Rectal smooth muscle tissue (tissue), 1 donor: Measurements from ENCODE around the gene ZDHHC3.

Experiments used
- H3K27ac ChIP-seq: one replicate; pipeline ENCODE4 v1.7.0; 2013; ENCODE audit warnings: low read depth, low read length, inconsistent platforms
- H3K27me3 ChIP-seq: one replicate; pipeline ENCODE4 v1.7.0; 2013; ENCODE audit warnings: low read length; ENCODE audit not compliant: control insufficient read depth, insufficient read depth
- H3K36me3 ChIP-seq: one replicate; pipeline ENCODE4 v1.7.0; 2013; ENCODE audit warnings: low read length; ENCODE audit not compliant: control insufficient read depth, insufficient read depth
- H3K4me1 ChIP-seq: one replicate; pipeline ENCODE4 v1.7.0; 2013; ENCODE audit warnings: low read length; ENCODE audit not compliant: control insufficient read depth, insufficient read depth
- H3K4me3 ChIP-seq: one replicate; pipeline ENCODE4 v1.7.0; 2013; ENCODE audit warnings: low read length
- H3K9ac ChIP-seq: one replicate; pipeline ENCODE4 v1.7.0; 2013; ENCODE audit warnings: low read length

ZDHHC3 gene

GRCh38 chr3:44914936-44915335 is 61.0 kb downstream of the ZDHHC3 start:
- no peak overlapping the region for H3K4me3 ChIP-seq
- H3K27ac ChIP-seq, result no peak overlapping the region
- no peaks in the 10 kb centered on the region for H3K36me3 ChIP-seq
- H3K4me1 ChIP-seq, result no peaks in the 10 kb centered on the region
- H3K9ac ChIP-seq, result no peak overlapping the region
- H3K27me3 ChIP-seq, result no peaks in the 10 kb centered on the region

GRCh38 chr3:44913868-44914468 is 62.0 kb downstream of the ZDHHC3 start:
- H3K36me3 ChIP-seq, result no peaks in the 10 kb centered on the region
- H3K27ac ChIP-seq, result no peak overlapping the region
- H3K4me3 ChIP-seq, result no peak overlapping the region
- H3K4me1 ChIP-seq, result no peaks in the 10 kb centered on the region
- no peak overlapping the region for H3K9ac ChIP-seq
- no peaks in the 10 kb centered on the region for H3K27me3 ChIP-seq

- no peaks in the 10 kb centered on the region for H3K27me3 ChIP-seq
- H3K36me3 ChIP-seq, result no peaks in the 10 kb centered on the region
- no peak overlapping the region for H3K27ac ChIP-seq
- H3K4me1 ChIP-seq, result no peaks in the 10 kb centered on the region
- no peak overlapping the region for H3K4me3 ChIP-seq
- no peak overlapping the region for H3K9ac ChIP-seq
These were observed 65.3 kb downstream of the ZDHHC3 start for GRCh38 chr3:44910693-44911092.

GRCh38 chr3:44909063-44909462 is 66.9 kb downstream of the ZDHHC3 start:
- Histone ChIP-seq H3K4me3 (no peak overlapping the region), H3K36me3 (no peaks in the 10 kb centered on the region), H3K27ac (no peak overlapping the region), H3K27me3 (no peaks in the 10 kb centered on the region), H3K9ac (no peak overlapping the region), H3K4me1 (no peaks in the 10 kb centered on the region)

GRCh38 chr3:44907612-44908011 is 68.4 kb downstream of the ZDHHC3 start:
- Histone ChIP-seq H3K9ac (no peak overlapping the region), H3K36me3 (no peaks in the 10 kb centered on the region), H3K4me3 (no peak overlapping the region), H3K27ac (no peak overlapping the region), H3K4me1 (no peaks in the 10 kb centered on the region), H3K27me3 (no peaks in the 10 kb centered on the region)

- Histone ChIP-seq H3K4me1 (no peaks in the 10 kb centered on the region), H3K27me3 (no peaks in the 10 kb centered on the region), H3K9ac (no peak overlapping the region), H3K36me3 (no peaks in the 10 kb centered on the region), H3K27ac (no peak overlapping the region), H3K4me3 (no peak overlapping the region)
These were observed 69.0 kb downstream of the ZDHHC3 start for GRCh38 chr3:44906997-44907396.

- Histone ChIP-seq H3K27me3 (no peaks in the 10 kb centered on the region), H3K9ac (no peak overlapping the region), H3K4me3 (no peak overlapping the region), H3K27ac (no peak overlapping the region), H3K4me1 (no peaks in the 10 kb centered on the region), H3K36me3 (no peaks in the 10 kb centered on the region)
These were observed 70.4 kb downstream of the ZDHHC3 start for GRCh38 chr3:44905446-44906157.

GRCh38 chr3:44903751-44904150 is 72.2 kb downstream of the ZDHHC3 start:
- H3K4me3 ChIP-seq, result no peak overlapping the region
- no peak overlapping the region for H3K27ac ChIP-seq
- H3K27me3 ChIP-seq, result no peaks in the 10 kb centered on the region
- H3K36me3 ChIP-seq, result no peaks in the 10 kb centered on the region
- H3K4me1 ChIP-seq, result no peaks in the 10 kb centered on the region
- no peak overlapping the region for H3K9ac ChIP-seq

- H3K36me3 ChIP-seq, result no peaks in the 10 kb centered on the region
- H3K4me3 ChIP-seq, result no peak overlapping the region
- no peak overlapping the region for H3K9ac ChIP-seq
- no peaks in the 10 kb centered on the region for H3K27me3 ChIP-seq
- H3K27ac ChIP-seq, result no peak overlapping the region
- H3K4me1 ChIP-seq, result no peaks in the 10 kb centered on the region
These were observed 72.7 kb downstream of the ZDHHC3 start for GRCh38 chr3:44903314-44903713.

GRCh38 chr3:44902628-44903027 is 73.3 kb downstream of the ZDHHC3 start:
- Histone ChIP-seq H3K4me3 (no peak overlapping the region), H3K4me1 (no peaks in the 10 kb centered on the region), H3K27ac (no peak overlapping the region), H3K36me3 (no peaks in the 10 kb centered on the region), H3K27me3 (no peaks in the 10 kb centered on the region), H3K9ac (no peak overlapping the region)

GRCh38 chr3:44899683-44900367 is 76.1 kb downstream of the ZDHHC3 start:
- H3K4me1 ChIP-seq, result no peaks in the 10 kb centered on the region
- no peak overlapping the region for H3K9ac ChIP-seq
- no peaks in the 10 kb centered on the region for H3K27me3 ChIP-seq
- no peak overlapping the region for H3K4me3 ChIP-seq
- no peaks in the 10 kb centered on the region for H3K36me3 ChIP-seq
- H3K27ac ChIP-seq, result no peak overlapping the region

- H3K36me3 ChIP-seq, result no peaks in the 10 kb centered on the region
- no peaks in the 10 kb centered on the region for H3K4me1 ChIP-seq
- no peaks in the 10 kb centered on the region for H3K27me3 ChIP-seq
- H3K4me3 ChIP-seq, result no peak overlapping the region
- H3K27ac ChIP-seq, result no peak overlapping the region
- no peak overlapping the region for H3K9ac ChIP-seq
These were observed 79.5 kb downstream of the ZDHHC3 start for GRCh38 chr3:44896440-44896839.

- Histone ChIP-seq H3K27me3 (no peaks in the 10 kb centered on the region), H3K9ac (no peak overlapping the region), H3K36me3 (no peaks in the 10 kb centered on the region), H3K4me1 (no peaks in the 10 kb centered on the region), H3K4me3 (no peak overlapping the region), H3K27ac (no peak overlapping the region)
These were observed 81.5 kb downstream of the ZDHHC3 start for GRCh38 chr3:44894485-44894884.
